Measurements from ENCODE around the gene NT5DC3. TPM values are rescaled to one million over a fixed set of nuclear protein-coding genes. Genes with fewer than 3 reads are reported as not detected.

Gene NT5DC3
- total RNA-seq, 2 donors from 2014 or later: 24.2 to 28.3 TPM

- Histone ChIP-seq H3K9me3 (ENCODE audit: control insufficient read depth, low read length) (peaks cover 29% of the 10 kb centered on the region), H3K4me1 (ENCODE audit: control insufficient read depth, insufficient read depth, low read length) (peaks cover 7% of the 10 kb centered on the region), H3K4me3 (ENCODE audit: low read length) (no peak overlapping the region), H3K36me3 (ENCODE audit: control insufficient read depth, insufficient read depth, low read length) (peaks cover 20% of the 10 kb centered on the region), H3K27ac (ENCODE audit: low read depth, low read length) (no peak overlapping the region), H3K27me3 (ENCODE audit: control insufficient read depth, insufficient read depth, low read length, poor library complexity, severe bottlenecking) (no peaks in the 10 kb centered on the region), H3K9ac (ENCODE audit: extremely low read depth, low read length, poor library complexity, severe bottlenecking) (no peak overlapping the region)
- WGBS, 2 experiments (ENCODE audit: insufficient coverage in 1 of 2, insufficient read length in 1 of 2): 91 to 95% methylated on average over 10 to 11 of the region's 11 CpGs
- Mint-ChIP-seq H3K4me1 (peaks cover 24% of the 10 kb centered on the region), H3K27me3 (ENCODE audit: insufficient read depth) (no peaks in the 10 kb centered on the region), H3K27ac (peak overlapping the region; percentile 76), H3K9me3 (peaks cover 17% of the 10 kb centered on the region), H3K36me3 (ENCODE audit: low read depth) (peaks cover 41% of the 10 kb centered on the region), H3K4me3 (no peak overlapping the region)
- DNase-seq: no peak
- no peak for TF ChIP-seq CTCF (conservative IDR thresholded peaks at IDR 0.05)
Measured at GRCh38 chr12:103832048-103832997, 8.7 kb downstream of the NT5DC3 start.

GRCh38 chr12:103830730-103831320 is 10.2 kb downstream of the NT5DC3 start:
- no peak for TF ChIP-seq CTCF (conservative IDR thresholded peaks at IDR 0.05)
- Mint-ChIP-seq H3K27me3 (ENCODE audit: insufficient read depth) (no peaks in the 10 kb centered on the region), H3K36me3 (ENCODE audit: low read depth) (peaks cover 26% of the 10 kb centered on the region), H3K4me1 (peaks cover 35% of the 10 kb centered on the region), H3K9me3 (peaks cover 17% of the 10 kb centered on the region), H3K4me3 (no peak overlapping the region), H3K27ac (no peak overlapping the region)
- Histone ChIP-seq H3K9me3 (ENCODE audit: control insufficient read depth, low read length) (peaks cover 24% of the 10 kb centered on the region), H3K4me1 (ENCODE audit: control insufficient read depth, insufficient read depth, low read length) (peaks cover 7% of the 10 kb centered on the region), H3K9ac (ENCODE audit: extremely low read depth, low read length, poor library complexity, severe bottlenecking) (no peak overlapping the region), H3K27me3 (ENCODE audit: control insufficient read depth, insufficient read depth, low read length, poor library complexity, severe bottlenecking) (no peaks in the 10 kb centered on the region), H3K36me3 (ENCODE audit: control insufficient read depth, insufficient read depth, low read length) (peaks cover 12% of the 10 kb centered on the region), H3K4me3 (ENCODE audit: low read length) (no peak overlapping the region), H3K27ac (ENCODE audit: low read depth, low read length) (no peak overlapping the region)
- 92% methylated on average over 2 of the region's 2 CpGs; no CpG with 5 or more reads in 1 of the 2 experiments for WGBS, 2 experiments (ENCODE audit: insufficient coverage in 1 of 2, insufficient read length in 1 of 2)
- no peak for DNase-seq

GRCh38 chr12:103830025-103830725 is 10.9 kb downstream of the NT5DC3 start:
- Mint-ChIP-seq H3K27ac (no peak overlapping the region), H3K9me3 (peaks cover 17% of the 10 kb centered on the region), H3K4me1 (peaks cover 35% of the 10 kb centered on the region), H3K27me3 (ENCODE audit: insufficient read depth) (no peaks in the 10 kb centered on the region), H3K36me3 (ENCODE audit: low read depth) (peaks cover 20% of the 10 kb centered on the region), H3K4me3 (no peak overlapping the region)
- TF ChIP-seq CTCF (conservative IDR thresholded peaks at IDR 0.05): no peak
- Histone ChIP-seq H3K4me1 (ENCODE audit: control insufficient read depth, insufficient read depth, low read length) (peaks cover 7% of the 10 kb centered on the region), H3K9ac (ENCODE audit: extremely low read depth, low read length, poor library complexity, severe bottlenecking) (no peak overlapping the region), H3K9me3 (ENCODE audit: control insufficient read depth, low read length) (peaks cover 24% of the 10 kb centered on the region), H3K4me3 (ENCODE audit: low read length) (peak overlapping the region; percentile 21), H3K27ac (ENCODE audit: low read depth, low read length) (no peak overlapping the region), H3K36me3 (ENCODE audit: control insufficient read depth, insufficient read depth, low read length) (peaks cover 8% of the 10 kb centered on the region), H3K27me3 (ENCODE audit: control insufficient read depth, insufficient read depth, low read length, poor library complexity, severe bottlenecking) (no peaks in the 10 kb centered on the region)
- WGBS, 2 experiments (ENCODE audit: insufficient coverage in 1 of 2, insufficient read length in 1 of 2): 95 to 99% methylated on average over 4 of the region's 5 CpGs
- no peak for DNase-seq

Measured in endodermal cell (in vitro differentiated cells).